ENCODE data around the gene AKIP1. TPM values are rescaled to one million over a fixed set of nuclear protein-coding genes. Genes with fewer than 3 reads are reported as not detected.

AKIP1 gene
- total and polyA plus RNA-seq, 2 of the 8 experiments (the other 6 are each of a cell fraction or from before 2014, with no cell fraction given), result 17.8 to 29.6 TPM

GRCh38 chr11:8932564-8933180 lies 21.7 kb downstream of the AKIP1 start, which contains the start of gene C11orf16:
TSS of gene C11orf16 (minus strand) at chr11:8932947. CDS start at chr11:8932308, 639 bp downstream.
- H3K56ac ChIP-seq (replicated peaks; ENCODE audit: insufficient read length, low read depth, low read length), result no peak within 1 kb of the TSS
- TF ChIP-seq, protein P1, sequence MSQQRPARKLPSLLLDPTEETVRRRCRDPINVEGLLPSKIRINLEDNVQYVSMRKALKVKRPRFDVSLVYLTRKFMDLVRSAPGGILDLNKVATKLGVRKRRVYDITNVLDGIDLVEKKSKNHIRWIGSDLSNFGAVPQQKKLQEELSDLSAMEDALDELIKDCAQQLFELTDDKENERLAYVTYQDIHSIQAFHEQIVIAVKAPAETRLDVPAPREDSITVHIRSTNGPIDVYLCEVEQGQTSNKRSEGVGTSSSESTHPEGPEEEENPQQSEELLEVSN (IDR thresholded peaks at IDR 0.05), result no peak
- no peak for TF ChIP-seq TEAD4 (IDR thresholded peaks at IDR 0.05; ENCODE audit: low read depth, low read length)
- no peak for TF ChIP-seq BACH1 (IDR thresholded peaks at IDR 0.05; ENCODE audit: low read length)
- no peak for TF ChIP-seq MAFK (IDR thresholded peaks at IDR 0.05; ENCODE audit: low read depth, low read length)
- no peak for TF ChIP-seq BCL11A (IDR thresholded peaks at IDR 0.05; ENCODE audit: low read depth in 2 of 2, low read length in 2 of 2)
- TF ChIP-seq POLR2AphosphoS5 (IDR thresholded peaks at IDR 0.05; ENCODE audit: low read depth, low read length), result no peak
- no peak for TF ChIP-seq CBX5 (IDR thresholded peaks at IDR 0.05; ENCODE audit: low read depth, low read length)
- no peak for TF ChIP-seq SUZ12 (IDR thresholded peaks at IDR 0.05; ENCODE audit: low read length)
- no peak for TF ChIP-seq JUND (IDR thresholded peaks at IDR 0.05; ENCODE audit: low read length)
- no peak for TF ChIP-seq SIX5 (IDR thresholded peaks at IDR 0.05; ENCODE audit: low read depth, low read length)
- no peak for TF ChIP-seq USF2 (IDR thresholded peaks at IDR 0.05; ENCODE audit: low read length)
- no peak for TF ChIP-seq CHD1 (IDR thresholded peaks at IDR 0.05; ENCODE audit: low read depth, low read length)

More at GRCh38 chr11:8932564-8933180, 21.7 kb downstream of the AKIP1 start, which contains the start of gene C11orf16:
- CTCF ChIA-PET (ENCODE audit: partially characterized antibody), result interaction anchor here (1.3 to 2.6 kb wide), 8 partner anchors 11 to 205 kb away, joined by 3 to 14 read pairs (median 6); partner anchors contain the start of gene TMEM9B
- FAIRE-seq, result no peak
- POLR2A ChIA-PET (ENCODE audit: partially characterized antibody), result interaction anchor here (0.6 kb wide), 1 partner anchor 26 kb away, joined by 3 read pairs; no protein-coding TSS in a partner anchor
- peak within 1 kb of the TSS; percentile 38 for H4K91ac ChIP-seq (replicated peaks; ENCODE audit: insufficient read length, low read length)
- peak within 1 kb of the TSS; percentile 11 for H2BK120ac ChIP-seq (replicated peaks; ENCODE audit: low read depth, low read length)
- H2BK12ac ChIP-seq (ENCODE audit: low read depth, low read length), result peak within 1 kb of the TSS; percentile 46; the same call in 1 of the 2 replicates
- DNase-seq (ENCODE audit: low read depth in 1 of 2, low spot score in 2 of 2), result no peak
- no peaks in the 10 kb centered on the region for H4K20me1 ChIP-seq (replicated peaks in 1 of 2; ENCODE audit: control insufficient read depth in 1 of 2, insufficient read depth in 2 of 2, low read length in 2 of 2)
- no peak within 1 kb of the TSS for H3K9ac ChIP-seq (replicated peaks in 1 of 4; ENCODE audit: extremely low read depth in 1 of 4, low read depth in 3 of 4, low read length in 3 of 4)
- 83% methylated on average over 12 of the region's 12 CpGs; no CpG with 5 or more reads in 1 of the 2 experiments for WGBS, 2 experiments (ENCODE audit: extremely low coverage in 1 of 2, insufficient coverage in 1 of 2, insufficient read length in 1 of 2, insufficient replicate concordance in 2 of 2, low coverage in 1 of 2, low lambda C conversion rate in 2 of 2, missing lambda C conversion rate in 1 of 2)
- no peak within 1 kb of the TSS for H2BK20ac ChIP-seq (ENCODE audit: low read length)
- peak within 1 kb of the TSS; percentile 38; the same call in 1 of the 2 replicates for H2BK5ac ChIP-seq (ENCODE audit: low read depth, low read length)
- no peak within 1 kb of the TSS; the same call in 1 of the 2 replicates for H3K27ac ChIP-seq (ENCODE audit: low read depth, low read length)
- 0 out of 2 replicates have a peak within 1 kb of the TSS, but pooled peaks have one; percentile 24 for H2AFZ ChIP-seq (ENCODE audit: low read length)
- no peak within 1 kb of the TSS for H3K4me3 ChIP-seq (ENCODE audit: extremely low read depth in 1 of 4, insufficient read depth in 2 of 4, low read depth in 3 of 4, low read length in 4 of 4)
- no peaks in the 10 kb centered on the region for H3K27me3 ChIP-seq (replicated peaks in 1 of 4; ENCODE audit: control insufficient read depth in 3 of 4, extremely low read depth in 1 of 4, insufficient read depth in 3 of 4, low read length in 3 of 4)
- no peaks in the 10 kb centered on the region for H3K79me1 ChIP-seq (ENCODE audit: low read depth, low read length)
- H3K9me3 ChIP-seq (ENCODE audit: insufficient read depth in 2 of 2, low read depth in 1 of 2, low read length in 1 of 2), result no peaks in the 10 kb centered on the region
- H3K23ac ChIP-seq (ENCODE audit: insufficient read length), result no peak within 1 kb of the TSS
- no peak within 1 kb of the TSS for H3K14ac ChIP-seq (ENCODE audit: insufficient read length)
- no peaks in the 10 kb centered on the region for H3K79me2 ChIP-seq (ENCODE audit: control insufficient read depth in 1 of 2, insufficient read depth in 2 of 2, low read length in 2 of 2)
- no peaks in the 10 kb centered on the region for H3K23me2 ChIP-seq (ENCODE audit: low read depth, low read length)
- H3K4me2 ChIP-seq (ENCODE audit: insufficient read depth in 1 of 2, low read depth in 2 of 2, low read length in 2 of 2), result no peak within 1 kb of the TSS
- H3K18ac ChIP-seq (ENCODE audit: extremely low read depth, low read length), result peak within 1 kb of the TSS; percentile 20; the same call in 1 of the 2 replicates
- H3K4ac ChIP-seq (replicated peaks; ENCODE audit: insufficient read length, low read depth, low read length), result no peak within 1 kb of the TSS
- no peak within 1 kb of the TSS; the same call in 1 of the 2 replicates for H2AK5ac ChIP-seq (ENCODE audit: low read depth, low read length)
- H3K4me1 ChIP-seq (replicated peaks in 1 of 4; ENCODE audit: control insufficient read depth in 3 of 4, insufficient read depth in 4 of 4, low read length in 3 of 4), result peaks cover 0 to 8% (median 1%) of the 10 kb centered on the region in 4 experiments; a peak in 2 of 7 replicates
- H4K5ac ChIP-seq (ENCODE audit: insufficient read length, low read depth, low read length), result no peak within 1 kb of the TSS
- H2BK15ac ChIP-seq (ENCODE audit: low read length), result no peak within 1 kb of the TSS
- no peaks in the 10 kb centered on the region for H3K36me3 ChIP-seq (ENCODE audit: control insufficient read depth in 2 of 4, insufficient read depth in 4 of 4, low read length in 3 of 4)
- H4K8ac ChIP-seq (ENCODE audit: extremely low read depth, insufficient read depth, low read length), result no peak within 1 kb of the TSS

Measured in H1 (cell line).